Spleen (tissue), 7 donors: ENCODE results near the gene GOLGA2.

ENCODE experiments used
- CTCF ChIP-seq, 11 experiments: fragments of 200-600 bp in 7 of 11; fragments of 450-650 bp in 4 of 11; sonication (generic) in 4 of 11; IDR thresholded peaks in 8 of 11; conservative IDR thresholded peaks in 3 of 11; 1 replicate in 7 of 11; 2 replicates in 4 of 11; pipeline versions ENCODE4 v1.4.0 to v1.8.0; 2016 to 2021; ENCODE audit warnings: antibody characterized with exemption in 11 of 11, inconsistent platforms in 4 of 11, mild to moderate bottlenecking in 1 of 11
- POLR2A ChIP-seq, 3 donors: fragments of 450-650 bp; IDR thresholded peaks; one replicate each; pipeline ENCODE4 v1.5.1; 2017; ENCODE audit warnings: antibody characterized with exemption in 3 of 3, mild to moderate bottlenecking in 1 of 3
- POLR2AphosphoS5 ChIP-seq, 3 donors: sonication (generic); formaldehyde crosslinking; IDR thresholded peaks; one replicate each; pipeline ENCODE4 v1.5.1; 2017; ENCODE audit warnings: antibody characterized with exemption in 3 of 3
- donor health status: DM: no; HTN: no; CAD: no; lungs with moderate emphysema.
- donor health status: DM: no; HTN: no; CAD: no.
- donor health status: DM: no; HTN: no; CAD: no.

- TF ChIP-seq CTCF (IDR thresholded peaks at IDR 0.05 in 8 of 11, conservative IDR thresholded peaks at IDR 0.05 in 3 of 11) (no peak), POLR2AphosphoS5 (IDR thresholded peaks at IDR 0.05) (no peak), POLR2A (IDR thresholded peaks at IDR 0.05) (no peak)
These were observed 22.4 kb downstream of the GOLGA2 start for GRCh38 chr9:128253140-128253990.
